GM06990 (cell line): ENCODE results near the gene DOK6.

Source experiments
- DNase-seq: peaks from one replicate; pipeline ENCODE4 v3.0.0-alpha.2; 2011; ENCODE audit not compliant: insufficient read length; ENCODE audit errors: extremely low read depth
- H3K27me3 ChIP-seq: replicated peaks from 2 replicates; pipeline ENCODE4 v1.6.0; 2011; ENCODE audit warnings: low read length; ENCODE audit not compliant: control insufficient read depth, insufficient read depth
- H3K36me3 ChIP-seq: 2 replicates; pipeline ENCODE4 v1.5.1; 2011; ENCODE audit warnings: low read length; ENCODE audit not compliant: control insufficient read depth, insufficient read depth
- H3K4me3 ChIP-seq: replicated peaks from 2 replicates; pipeline ENCODE4 v1.5.1; 2011; ENCODE audit warnings: low read depth, mild to moderate bottlenecking, control low read depth, low read length
- CTCF ChIP-seq: IDR thresholded peaks from 2 replicates; pipeline ENCODE4 v1.5.1; 2011; ENCODE audit warnings: low read length, control low read depth, mild to moderate bottlenecking, inconsistent platforms; ENCODE audit not compliant: insufficient read depth, poor library complexity, severe bottlenecking

Gene DOK6

GRCh38 chr18:69539404-69539803 lies 138.7 kb downstream of the DOK6 start:
- no peaks in the 10 kb centered on the region for H3K36me3 ChIP-seq
- no peak overlapping the region for H3K4me3 ChIP-seq
- H3K27me3 ChIP-seq = no peaks in the 10 kb centered on the region
- no peak for DNase-seq
- TF ChIP-seq CTCF = no peak

GRCh38 chr18:69556228-69556627 lies 155.5 kb downstream of the DOK6 start:
- no peak overlapping the region for H3K4me3 ChIP-seq
- no peaks in the 10 kb centered on the region for H3K36me3 ChIP-seq
- no peak for DNase-seq
- TF ChIP-seq CTCF = no peak
- H3K27me3 ChIP-seq = no peaks in the 10 kb centered on the region

GRCh38 chr18:69557282-69557681 lies 156.6 kb downstream of the DOK6 start:
- Histone ChIP-seq H3K36me3 (no peaks in the 10 kb centered on the region), H3K27me3 (no peaks in the 10 kb centered on the region), H3K4me3 (no peak overlapping the region)
- DNase-seq = no peak
- no peak for TF ChIP-seq CTCF

GRCh38 chr18:69558052-69558451 lies 157.4 kb downstream of the DOK6 start:
- Histone ChIP-seq H3K27me3 (no peaks in the 10 kb centered on the region), H3K36me3 (no peaks in the 10 kb centered on the region), H3K4me3 (no peak overlapping the region)
- no peak for TF ChIP-seq CTCF
- no peak for DNase-seq

- no peak overlapping the region for H3K4me3 ChIP-seq
- no peaks in the 10 kb centered on the region for H3K27me3 ChIP-seq
- TF ChIP-seq CTCF = no peak
- no peaks in the 10 kb centered on the region for H3K36me3 ChIP-seq
- no peak for DNase-seq
Measured at GRCh38 chr18:69559604-69560003, 158.9 kb downstream of the DOK6 start.

- no peak for TF ChIP-seq CTCF
- Histone ChIP-seq H3K36me3 (no peaks in the 10 kb centered on the region), H3K4me3 (no peak overlapping the region), H3K27me3 (no peaks in the 10 kb centered on the region)
- no peak for DNase-seq
Measured at GRCh38 chr18:69564602-69565001, 163.9 kb downstream of the DOK6 start.
